ENCODE data around the gene RPUSD2. TPM values are rescaled to one million over a fixed set of nuclear protein-coding genes. Genes with fewer than 3 reads are reported as not detected.
"Not testable (repeated sequence)": the region's sequence is repeated elsewhere in the genome, so short reads cannot be mapped to it uniquely, and the experiment has no call there.

Gene RPUSD2
- total and polyA plus RNA-seq, 2 donors, result 10.7 to 15.2 TPM

DNA sequence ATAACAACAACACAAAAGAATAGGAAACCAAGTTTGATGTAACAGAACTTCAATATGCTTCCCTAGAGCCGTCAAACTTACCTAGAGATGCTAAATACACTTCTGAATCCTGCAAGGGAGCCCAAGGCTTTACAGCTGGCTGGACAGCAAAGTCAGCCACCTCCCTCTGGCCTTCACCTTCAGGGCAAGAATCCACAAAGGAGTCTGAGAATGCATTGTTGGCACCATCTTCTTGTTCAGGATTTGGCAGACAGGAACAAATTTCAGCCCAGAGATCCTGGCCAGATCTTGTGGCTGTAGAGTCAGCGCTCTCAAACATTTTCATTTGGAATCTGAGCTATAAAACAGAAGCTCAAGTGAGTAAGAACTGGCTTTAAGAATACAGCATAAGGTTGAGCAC lies 6.4 kb upstream of the RPUSD2 start:
- Histone ChIP-seq H3K36me3 (ENCODE audit: control insufficient read depth in 2 of 2, insufficient read depth in 2 of 2, low read length in 1 of 2) (peaks cover 0 to 20% of the 10 kb centered on the region in 2 donors), H3K27me3 (ENCODE audit: control insufficient read depth in 2 of 2, insufficient read depth in 1 of 2, low read length in 1 of 2) (no peaks in the 10 kb centered on the region), H3K27ac (ENCODE audit: low read depth in 1 of 2, low read length in 1 of 2) (no peak overlapping the region), H3K4me3 (ENCODE audit: low read length in 2 of 2) (no peak overlapping the region), H3K4me1 (ENCODE audit: control insufficient read depth in 2 of 2, insufficient read depth in 2 of 2, low read length in 2 of 2) (peaks cover 13 to 14% of the 10 kb centered on the region in 2 donors), H3K9me3 (ENCODE audit: control insufficient read depth in 2 of 2, insufficient read depth in 1 of 2, low read length in 1 of 2) (no peaks in the 10 kb centered on the region)
- DNase-seq (ENCODE audit: low read depth in 6 of 9, low spot score in 9 of 9), result no peak
- WGBS, result 97% methylated on average over 2 of the region's 2 CpGs

DNA sequence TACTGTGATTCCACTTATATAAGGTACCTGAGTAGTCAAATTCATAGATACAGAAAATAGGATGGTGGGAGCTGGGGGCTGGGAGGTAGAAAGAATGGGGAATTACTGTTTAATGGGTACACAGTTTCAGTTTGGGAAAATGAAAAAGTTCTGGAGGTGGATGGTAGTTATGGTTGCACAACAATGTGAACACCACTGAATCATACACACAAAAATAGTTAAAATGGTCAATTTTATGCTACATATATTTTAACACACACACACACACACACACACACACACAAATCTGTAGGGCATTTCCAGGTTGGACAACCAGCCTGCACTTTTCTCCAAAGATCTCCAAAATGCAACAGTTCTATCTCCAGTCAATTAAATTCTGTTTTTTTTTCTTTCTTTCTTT lies 5.7 kb upstream of the RPUSD2 start:
- peaks cover 14 to 15% of the 10 kb centered on the region in 2 donors for H3K4me1 ChIP-seq (ENCODE audit: control insufficient read depth in 2 of 2, insufficient read depth in 2 of 2, low read length in 2 of 2)
- H3K4me3 ChIP-seq (ENCODE audit: low read length in 2 of 2), result no peak overlapping the region
- H3K36me3 ChIP-seq (ENCODE audit: control insufficient read depth in 2 of 2, insufficient read depth in 2 of 2, low read length in 1 of 2), result peaks cover 0 to 20% of the 10 kb centered on the region in 2 donors

DNA sequence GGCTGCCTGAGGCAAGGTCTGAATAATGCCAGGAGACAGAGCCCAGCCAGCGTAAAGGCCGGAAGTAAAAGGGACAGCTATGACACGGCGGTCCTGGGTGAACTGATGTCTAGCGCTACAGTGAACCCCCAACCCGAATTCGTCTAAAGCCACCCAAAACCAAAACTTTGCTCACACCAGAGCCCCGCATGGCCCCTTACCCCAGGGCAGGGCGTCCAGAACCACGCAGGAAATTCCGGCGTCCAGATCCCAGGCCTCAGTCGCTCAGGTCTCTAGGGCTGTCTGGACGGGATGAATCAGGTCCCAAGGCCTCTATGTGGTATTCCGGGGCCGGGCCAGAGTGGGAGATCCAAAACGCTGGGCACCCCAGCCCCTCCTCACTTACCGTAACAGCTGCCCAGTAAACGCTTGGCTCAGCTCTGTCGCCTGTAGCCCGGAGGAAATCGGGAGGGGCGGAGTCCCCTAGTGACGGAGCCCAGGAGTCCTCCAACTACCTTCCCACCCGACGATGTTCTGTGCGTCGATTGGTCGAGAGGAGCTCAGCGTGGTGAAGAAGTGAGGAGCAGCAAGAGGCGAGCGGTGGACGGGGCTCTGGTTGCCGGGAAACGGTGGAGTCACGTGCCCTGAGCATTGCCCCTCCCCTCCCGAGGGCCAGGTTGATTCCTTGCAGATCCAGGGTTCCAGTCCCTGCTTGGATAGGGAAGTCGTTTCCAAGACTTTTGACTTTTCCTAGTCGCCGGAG lies 4.3 kb upstream of the RPUSD2 start, which contains the start of gene CCDC32:
Gene CCDC32 (minus strand): TSS at position 452 of the 742 bp plus-strand sequence. CDS start 2,027 bp downstream, outside the sequence.
- whole genome bisulfite sequencing, result under 1% methylated on average over 40 of the region's 40 CpGs

More for the DNA sequence above, 5.7 kb upstream of the RPUSD2 start:
- Histone ChIP-seq H3K9me3 (ENCODE audit: control insufficient read depth in 2 of 2, insufficient read depth in 1 of 2, low read length in 1 of 2) (no peaks in the 10 kb centered on the region), H3K27me3 (ENCODE audit: control insufficient read depth in 2 of 2, insufficient read depth in 1 of 2, low read length in 1 of 2) (no peaks in the 10 kb centered on the region), H3K27ac (ENCODE audit: low read depth in 1 of 2, low read length in 1 of 2) (no peak overlapping the region)
- DNase-seq (ENCODE audit: low read depth in 6 of 9, low spot score in 9 of 9), result no peak

DNA sequence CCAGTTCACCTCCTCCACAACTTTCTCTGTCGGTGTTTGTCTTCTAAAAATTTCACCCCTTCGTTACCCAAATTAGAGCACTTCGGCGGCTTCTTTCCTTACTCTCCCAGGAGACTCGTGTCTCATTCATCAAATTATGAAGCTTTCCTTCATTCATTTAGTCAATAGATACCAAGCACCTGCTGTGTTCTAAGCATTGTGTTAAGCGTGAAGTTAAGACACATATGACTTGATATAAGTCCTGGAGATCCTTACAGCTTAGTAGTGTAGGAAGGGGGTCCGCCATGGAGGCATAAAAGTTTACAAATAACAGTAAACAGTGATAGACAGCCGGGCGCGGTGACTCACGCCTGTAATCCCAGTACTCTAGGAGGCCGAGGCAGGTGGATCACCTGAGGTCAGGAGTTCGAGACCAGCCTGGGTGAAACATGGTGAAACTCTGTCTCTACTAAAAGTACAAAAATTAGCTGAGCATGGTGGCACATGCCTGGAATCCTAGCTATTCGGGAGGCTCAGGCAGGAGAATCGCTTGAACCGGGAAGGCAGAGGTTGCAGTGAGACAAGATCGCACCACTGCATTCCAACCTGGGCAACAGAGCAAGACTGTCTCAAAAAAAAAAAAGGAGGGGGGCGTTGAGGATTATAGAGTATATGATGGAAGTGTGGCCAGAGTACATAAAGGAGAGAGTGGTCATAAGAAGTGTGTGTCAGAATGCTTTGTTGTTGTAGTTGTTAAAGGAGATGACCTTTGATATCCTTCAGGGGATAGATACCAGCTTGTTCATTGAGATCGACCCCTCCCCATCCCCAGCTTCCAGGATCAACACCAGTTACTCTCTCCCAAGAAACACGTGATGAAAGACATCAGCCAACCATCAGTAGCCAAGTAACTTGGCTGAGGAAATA lies 3.5 kb upstream of the RPUSD2 start:
- no peaks in the 10 kb centered on the region for H3K9me3 ChIP-seq (ENCODE audit: control insufficient read depth in 2 of 2, insufficient read depth in 1 of 2, low read length in 1 of 2)
- peak overlapping the region; percentile 19 to 33 for H3K27ac ChIP-seq (ENCODE audit: low read depth in 1 of 2, low read length in 1 of 2)
- peaks cover 17 to 25% of the 10 kb centered on the region in 2 donors for H3K4me1 ChIP-seq (ENCODE audit: control insufficient read depth in 2 of 2, insufficient read depth in 2 of 2, low read length in 2 of 2)
- 62% methylated on average over 20 of the region's 20 CpGs for WGBS
- DNase-seq (ENCODE audit: low read depth in 6 of 9, low spot score in 9 of 9), result no peak
- peaks cover 0 to 13% of the 10 kb centered on the region in 2 donors for H3K36me3 ChIP-seq (ENCODE audit: control insufficient read depth in 2 of 2, insufficient read depth in 2 of 2, low read length in 1 of 2)
- no peaks in the 10 kb centered on the region for H3K27me3 ChIP-seq (ENCODE audit: control insufficient read depth in 2 of 2, insufficient read depth in 1 of 2, low read length in 1 of 2)
- H3K4me3 ChIP-seq (ENCODE audit: low read length in 2 of 2), result peak overlapping the region; percentile 73 to 77

More for the DNA sequence above, 4.3 kb upstream of the RPUSD2 start, which contains the start of gene CCDC32:
- DNase-seq (ENCODE audit: low read depth in 6 of 9, low spot score in 9 of 9), result peak; percentile 88 to 99 (median 96)
- H3K4me1 ChIP-seq (ENCODE audit: control insufficient read depth in 2 of 2, insufficient read depth in 2 of 2, low read length in 2 of 2), result peaks cover 17 to 19% of the 10 kb centered on the region in 2 donors
- H3K36me3 ChIP-seq (ENCODE audit: control insufficient read depth in 2 of 2, insufficient read depth in 2 of 2, low read length in 1 of 2), result peaks cover 0 to 14% of the 10 kb centered on the region in 2 donors
- H3K27ac ChIP-seq (ENCODE audit: low read depth in 1 of 2, low read length in 1 of 2), result peak within 1 kb of the TSS; percentile 79 to 88
- peak within 1 kb of the TSS; percentile 73 to 77 for H3K4me3 ChIP-seq (ENCODE audit: low read length in 2 of 2)
- no peaks in the 10 kb centered on the region for H3K9me3 ChIP-seq (ENCODE audit: control insufficient read depth in 2 of 2, insufficient read depth in 1 of 2, low read length in 1 of 2)
- no peaks in the 10 kb centered on the region for H3K27me3 ChIP-seq (ENCODE audit: control insufficient read depth in 2 of 2, insufficient read depth in 1 of 2, low read length in 1 of 2)

DNA sequence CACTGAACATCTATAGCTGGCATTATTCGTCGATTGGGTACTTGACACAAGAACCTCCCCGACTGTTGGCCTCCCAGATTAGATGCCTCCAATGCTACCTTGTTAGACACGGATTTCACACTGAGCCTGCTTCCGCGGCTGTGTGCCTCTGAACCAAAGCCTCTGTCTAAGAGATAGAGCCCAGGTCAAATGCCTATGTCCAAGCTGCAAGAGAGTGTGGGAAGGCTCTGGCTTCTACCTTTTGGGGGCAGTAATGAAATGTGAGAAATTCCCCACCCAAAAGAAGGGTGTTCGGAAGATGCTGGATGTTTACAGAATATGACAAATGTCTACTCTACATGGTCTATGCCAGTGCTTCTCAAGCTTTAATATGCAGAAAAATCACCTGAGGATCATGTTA lies 2.0 kb upstream of the RPUSD2 start:
- no peak for DNase-seq (ENCODE audit: low read depth in 6 of 9, low spot score in 9 of 9)
- no peak overlapping the region for H3K4me3 ChIP-seq (ENCODE audit: low read length in 2 of 2)
- no peaks in the 10 kb centered on the region for H3K27me3 ChIP-seq (ENCODE audit: control insufficient read depth in 2 of 2, insufficient read depth in 1 of 2, low read length in 1 of 2)
- WGBS, result 72% methylated on average over 7 of the region's 7 CpGs
- peaks cover 17 to 27% of the 10 kb centered on the region in 2 donors for H3K4me1 ChIP-seq (ENCODE audit: control insufficient read depth in 2 of 2, insufficient read depth in 2 of 2, low read length in 2 of 2)
- H3K36me3 ChIP-seq (ENCODE audit: control insufficient read depth in 2 of 2, insufficient read depth in 2 of 2, low read length in 1 of 2), result peaks cover 7 to 11% of the 10 kb centered on the region in 2 donors
- H3K27ac ChIP-seq (ENCODE audit: low read depth in 1 of 2, low read length in 1 of 2), result no peak overlapping the region
- H3K9me3 ChIP-seq (ENCODE audit: control insufficient read depth in 2 of 2, insufficient read depth in 1 of 2, low read length in 1 of 2), result no peaks in the 10 kb centered on the region

DNA sequence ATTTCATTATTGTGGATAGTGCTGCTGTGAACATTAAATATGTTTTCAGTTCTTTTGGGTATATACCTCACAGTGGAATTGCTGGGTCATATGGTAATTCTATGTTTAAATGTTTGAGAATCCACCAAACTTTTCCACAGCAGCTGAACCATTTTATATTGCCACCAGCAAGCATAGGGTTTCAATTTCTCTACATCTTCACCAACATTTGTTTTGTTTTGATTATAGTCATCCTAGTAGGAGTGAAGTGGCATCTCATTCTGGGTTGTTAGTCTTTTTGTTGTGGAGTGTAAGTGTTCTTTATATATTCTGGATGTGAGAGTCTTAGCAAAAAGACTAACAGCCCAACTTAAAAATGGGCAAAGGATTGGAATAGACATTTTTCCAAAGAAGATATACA lies 6.0 kb downstream of the RPUSD2 start:
- DNase-seq (ENCODE audit: low read depth in 6 of 9, low spot score in 9 of 9), result no peak
- no peak overlapping the region for H3K4me3 ChIP-seq (ENCODE audit: low read length in 2 of 2)
- H3K27ac ChIP-seq (ENCODE audit: low read depth in 1 of 2, low read length in 1 of 2), result no peak overlapping the region
- peaks cover 0 to 4% of the 10 kb centered on the region in 2 donors for H3K4me1 ChIP-seq (ENCODE audit: control insufficient read depth in 2 of 2, insufficient read depth in 2 of 2, low read length in 2 of 2)
- no peaks in the 10 kb centered on the region for H3K9me3 ChIP-seq (ENCODE audit: control insufficient read depth in 2 of 2, insufficient read depth in 1 of 2, low read length in 1 of 2)
- H3K36me3 ChIP-seq (ENCODE audit: control insufficient read depth in 2 of 2, insufficient read depth in 2 of 2, low read length in 1 of 2), result peaks cover 19 to 28% of the 10 kb centered on the region in 2 donors
- no peaks in the 10 kb centered on the region for H3K27me3 ChIP-seq (ENCODE audit: control insufficient read depth in 2 of 2, insufficient read depth in 1 of 2, low read length in 1 of 2)

DNA sequence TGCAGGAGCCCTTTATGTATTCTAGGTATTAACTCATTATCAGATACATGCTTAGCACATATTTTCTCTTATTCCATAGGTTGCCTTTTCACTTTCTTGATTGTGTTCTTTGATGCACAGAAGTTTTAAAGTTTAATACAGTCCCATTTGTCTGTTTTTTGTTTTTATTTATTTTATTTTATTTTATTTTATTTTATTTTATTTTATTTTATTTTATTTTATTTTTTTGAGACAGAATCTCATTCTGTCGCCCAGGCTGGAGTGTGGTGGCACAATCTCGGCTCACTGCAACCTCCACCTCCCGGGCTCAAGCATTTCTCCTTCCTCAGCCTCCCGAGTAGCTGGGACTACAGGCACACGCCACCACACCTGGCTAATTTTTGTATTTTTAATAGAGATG lies 7.8 kb downstream of the RPUSD2 start:
- H3K4me1 ChIP-seq (ENCODE audit: control insufficient read depth in 2 of 2, insufficient read depth in 2 of 2, low read length in 2 of 2); H3K27me3 ChIP-seq (ENCODE audit: control insufficient read depth in 2 of 2, insufficient read depth in 1 of 2, low read length in 1 of 2); H3K4me3 ChIP-seq (ENCODE audit: low read length in 2 of 2); H3K9me3 ChIP-seq (ENCODE audit: control insufficient read depth in 2 of 2, insufficient read depth in 1 of 2, low read length in 1 of 2); H3K27ac ChIP-seq (ENCODE audit: low read depth in 1 of 2, low read length in 1 of 2); DNase-seq (ENCODE audit: low read depth in 6 of 9, low spot score in 9 of 9): not testable (repeated sequence)
- 98% methylated on average over 5 of the region's 5 CpGs for WGBS
- peaks cover 14 to 21% of the 10 kb centered on the region in 2 donors for H3K36me3 ChIP-seq (ENCODE audit: control insufficient read depth in 2 of 2, insufficient read depth in 2 of 2, low read length in 1 of 2)

DNA sequence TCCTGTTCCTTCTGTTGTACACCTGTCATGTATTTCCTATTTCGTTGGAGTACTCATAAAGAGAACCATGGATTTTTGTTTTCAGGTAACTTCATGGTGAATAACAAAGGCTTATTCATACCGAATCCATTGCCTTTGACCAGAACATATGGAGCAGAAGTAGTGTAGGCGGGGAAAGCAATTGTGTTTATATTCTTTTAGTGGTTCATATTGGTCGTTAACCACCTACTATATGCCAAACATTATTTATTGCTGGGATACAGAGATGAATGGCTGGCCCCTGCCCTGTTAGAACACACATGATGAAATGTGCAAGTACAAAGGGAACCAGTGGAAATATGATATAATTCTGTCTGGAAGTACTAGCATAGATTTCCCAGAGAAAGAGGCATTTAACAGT lies 9.8 kb downstream of the RPUSD2 start:
- Histone ChIP-seq H3K9me3 (ENCODE audit: control insufficient read depth in 2 of 2, insufficient read depth in 1 of 2, low read length in 1 of 2) (no peaks in the 10 kb centered on the region), H3K4me3 (ENCODE audit: low read length in 2 of 2) (no peak overlapping the region), H3K27ac (ENCODE audit: low read depth in 1 of 2, low read length in 1 of 2) (no peak overlapping the region), H3K36me3 (ENCODE audit: control insufficient read depth in 2 of 2, insufficient read depth in 2 of 2, low read length in 1 of 2) (peaks cover 5 to 8% of the 10 kb centered on the region in 2 donors), H3K27me3 (ENCODE audit: control insufficient read depth in 2 of 2, insufficient read depth in 1 of 2, low read length in 1 of 2) (no peaks in the 10 kb centered on the region), H3K4me1 (ENCODE audit: control insufficient read depth in 2 of 2, insufficient read depth in 2 of 2, low read length in 2 of 2) (no peaks in the 10 kb centered on the region)
- DNase-seq (ENCODE audit: low read depth in 6 of 9, low spot score in 9 of 9), result no peak
- 76% methylated on average over 4 of the region's 4 CpGs for WGBS

DNA sequence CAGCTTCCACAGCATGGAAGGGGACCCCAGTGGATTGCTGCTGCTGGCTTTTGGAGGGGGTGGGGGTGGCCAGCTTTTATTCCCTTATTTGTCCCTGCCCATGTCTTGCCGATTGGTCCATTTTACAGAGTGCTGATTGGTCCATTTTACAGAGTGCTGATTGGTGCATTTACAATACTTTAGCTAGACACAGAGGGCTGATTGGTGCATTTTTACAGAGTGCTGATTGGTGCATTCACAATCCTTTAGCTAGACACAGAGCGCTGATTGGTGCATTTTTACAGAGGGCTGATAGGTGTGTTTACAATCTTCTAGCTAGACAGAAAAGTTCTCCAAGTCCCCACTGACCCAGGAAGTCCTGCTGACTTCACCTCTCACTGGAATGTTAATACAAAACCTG lies 12.7 kb downstream of the RPUSD2 start:
- DNase-seq (ENCODE audit: low read depth in 6 of 9, low spot score in 9 of 9); H3K4me3 ChIP-seq (ENCODE audit: low read length in 2 of 2); H3K27me3 ChIP-seq (ENCODE audit: control insufficient read depth in 2 of 2, insufficient read depth in 1 of 2, low read length in 1 of 2); H3K36me3 ChIP-seq (ENCODE audit: control insufficient read depth in 2 of 2, insufficient read depth in 2 of 2, low read length in 1 of 2); H3K27ac ChIP-seq (ENCODE audit: low read depth in 1 of 2, low read length in 1 of 2); H3K9me3 ChIP-seq (ENCODE audit: control insufficient read depth in 2 of 2, insufficient read depth in 1 of 2, low read length in 1 of 2); H3K4me1 ChIP-seq (ENCODE audit: control insufficient read depth in 2 of 2, insufficient read depth in 2 of 2, low read length in 2 of 2): not testable (repeated sequence)
- WGBS, result 72% methylated on average over 2 of the region's 2 CpGs

All from thymus (tissue), 11 donors.